Trophoblast cell (in vitro differentiated cells and primary cell): ENCODE results near the gene CDH19.

Experiments
- DNase-seq, 2 donors: peaks; one replicate each; pipeline ENCODE4 v3.0.0-alpha.2; 2016
- H2AFZ ChIP-seq: 2 replicates; pipeline ENCODE4 v1.6.1; 2013; ENCODE audit warnings: low read length, moderate library complexity, mild to moderate bottlenecking; ENCODE audit not compliant: insufficient read depth, poor library complexity
- H2AK5ac ChIP-seq: 2 replicates; pipeline ENCODE4 v1.6.1; 2013; ENCODE audit warnings: mild to moderate bottlenecking, low read length
- H2BK120ac ChIP-seq: 2 replicates; pipeline ENCODE4 v1.6.1; 2013; ENCODE audit warnings: low read length, mild to moderate bottlenecking, moderate library complexity; ENCODE audit not compliant: insufficient read depth, poor library complexity
- H2BK12ac ChIP-seq: 2 replicates; pipeline ENCODE4 v1.6.1; 2013; ENCODE audit warnings: mild to moderate bottlenecking, low read length, moderate library complexity
- H2BK5ac ChIP-seq: 2 replicates; pipeline ENCODE4 v1.6.1; 2013; ENCODE audit warnings: low read length, low read depth, moderate library complexity, mild to moderate bottlenecking; ENCODE audit not compliant: poor library complexity
- H3K14ac ChIP-seq: 2 replicates; pipeline ENCODE4 v1.6.1; 2013; ENCODE audit warnings: mild to moderate bottlenecking, low read length
- H3K18ac ChIP-seq: 2 replicates; pipeline ENCODE4 v1.6.1; 2013; ENCODE audit warnings: mild to moderate bottlenecking, low read length
- H3K23ac ChIP-seq: 2 replicates; pipeline ENCODE4 v1.6.1; 2013; ENCODE audit warnings: low read length
- H3K27ac ChIP-seq: 2 replicates; pipeline ENCODE4 v1.5.1; 2013; ENCODE audit warnings: low read depth, mild to moderate bottlenecking, inconsistent platforms, low read length, moderate library complexity
- H3K27me3 ChIP-seq: 2 replicates; pipeline ENCODE4 v1.6.1; 2013; ENCODE audit warnings: inconsistent platforms, mild to moderate bottlenecking, low read length, moderate library complexity; ENCODE audit not compliant: insufficient read depth
- H3K36me3 ChIP-seq, 2 experiments: 1 replicate in 1 of 2; 2 replicates in 1 of 2; pipeline ENCODE4 v1.6.1; 2013; ENCODE audit warnings: low read length in 2 of 2, mild to moderate bottlenecking in 2 of 2, moderate library complexity in 1 of 2; ENCODE audit not compliant: insufficient read depth in 2 of 2, control insufficient read depth in 1 of 2
- H3K4ac ChIP-seq: 2 replicates; pipeline ENCODE4 v1.6.1; 2013; ENCODE audit warnings: low read depth, mild to moderate bottlenecking, low read length, moderate library complexity
- H3K4me1 ChIP-seq, 2 experiments: 1 replicate in 1 of 2; 2 replicates in 1 of 2; pipeline ENCODE4 v1.6.1; 2013; ENCODE audit warnings: low read length in 2 of 2, mild to moderate bottlenecking in 2 of 2, moderate library complexity in 1 of 2; ENCODE audit not compliant: insufficient read depth in 2 of 2, control insufficient read depth in 1 of 2
- H3K4me2 ChIP-seq: 2 replicates; pipeline ENCODE4 v1.6.1; 2013; ENCODE audit warnings: inconsistent platforms, mild to moderate bottlenecking, low read length, moderate library complexity
- H3K4me3 ChIP-seq: 2 replicates; pipeline ENCODE4 v1.5.1; 2013; ENCODE audit warnings: mild to moderate bottlenecking, low read depth, low read length, inconsistent platforms
- H3K79me1 ChIP-seq: one replicate; pipeline ENCODE4 v1.6.1; 2013; ENCODE audit warnings: low read length
- H3K79me2 ChIP-seq: 2 replicates; pipeline ENCODE4 v1.6.1; 2013; ENCODE audit warnings: low read length, mild to moderate bottlenecking; ENCODE audit not compliant: control insufficient read depth, insufficient read depth, poor library complexity
- H3K9ac ChIP-seq: 2 replicates; pipeline ENCODE4 v1.6.1; 2013; ENCODE audit warnings: mild to moderate bottlenecking, low read length
- H3K9me3 ChIP-seq: 2 replicates; pipeline ENCODE4 v1.6.1; 2013; ENCODE audit warnings: low read depth, mild to moderate bottlenecking, control low read depth, inconsistent platforms, low read length; ENCODE audit not compliant: insufficient read depth
- H4K12ac ChIP-seq: 2 replicates; pipeline ENCODE4 v1.6.1; 2013; ENCODE audit warnings: low read depth, mild to moderate bottlenecking, low read length, moderate library complexity
- H4K8ac ChIP-seq: 2 replicates; pipeline ENCODE4 v1.6.1; 2013; ENCODE audit warnings: low read depth, mild to moderate bottlenecking, low read length, moderate library complexity
- H4K91ac ChIP-seq: one replicate; pipeline ENCODE4 v1.6.1; 2013; ENCODE audit warnings: low read depth, mild to moderate bottlenecking, low read length, moderate library complexity
- WGBS: extraction: QIAGEN DNeasy Blood & Tissue Kit; methylation state at CpG from one replicate; pipeline ENCODE4 v1.1.7; 2013; ENCODE audit warnings: missing lambda C conversion rate; ENCODE audit not compliant: insufficient read length, insufficient coverage; ENCODE audit errors: extremely low coverage; 5-methylcytosine and 5-hydroxymethylcytosine counted together

The CDH19 gene

DNA sequence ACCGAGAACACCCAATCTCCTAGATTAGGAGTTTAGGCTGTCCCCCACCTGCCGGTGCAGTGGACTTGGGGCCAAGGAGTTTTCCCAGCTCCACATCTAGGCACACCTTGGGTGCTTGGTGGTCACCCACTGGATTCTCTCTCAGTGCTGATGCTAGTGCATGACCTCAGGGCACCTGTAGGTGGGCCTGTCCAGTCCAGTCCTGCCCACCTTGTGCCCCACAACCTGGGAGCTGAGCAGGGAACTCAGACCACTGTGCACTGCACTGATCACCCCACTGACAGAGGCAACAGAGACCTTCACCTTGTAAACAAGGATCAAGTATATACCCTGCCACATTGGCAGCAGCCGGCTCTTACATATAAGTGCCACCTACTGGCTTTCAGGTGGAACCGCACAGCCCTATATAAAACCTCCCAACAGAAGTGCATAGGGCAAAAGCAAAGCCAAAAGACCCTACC, 12.7 kb upstream of the CDH19 start:
- Histone ChIP-seq H3K79me1 (no peaks in the 10 kb centered on the region), H2BK5ac (no peak overlapping the region), H3K14ac (no peak overlapping the region), H3K4me3 (no peak overlapping the region), H3K23ac (no peak overlapping the region), H3K9ac (no peak overlapping the region), H3K36me3 (no peaks in the 10 kb centered on the region), H3K27ac (no peak overlapping the region), H3K4me1 (no peaks in the 10 kb centered on the region), H3K79me2 (no peaks in the 10 kb centered on the region), H3K4ac (no peak overlapping the region), H2AFZ (no peak overlapping the region), H3K27me3 (no peaks in the 10 kb centered on the region), H2BK120ac (no peak overlapping the region), H2BK12ac (no peak overlapping the region), H4K12ac (no peak overlapping the region), H4K91ac (no peak overlapping the region), H3K9me3 (no peaks in the 10 kb centered on the region), H3K18ac (no peak overlapping the region), H4K8ac (no peak overlapping the region), H2AK5ac (no peak overlapping the region), H3K4me2 (no peak overlapping the region)
- no CpG with 5 or more reads among the region's 4 CpGs for WGBS
- no peak for DNase-seq

DNA sequence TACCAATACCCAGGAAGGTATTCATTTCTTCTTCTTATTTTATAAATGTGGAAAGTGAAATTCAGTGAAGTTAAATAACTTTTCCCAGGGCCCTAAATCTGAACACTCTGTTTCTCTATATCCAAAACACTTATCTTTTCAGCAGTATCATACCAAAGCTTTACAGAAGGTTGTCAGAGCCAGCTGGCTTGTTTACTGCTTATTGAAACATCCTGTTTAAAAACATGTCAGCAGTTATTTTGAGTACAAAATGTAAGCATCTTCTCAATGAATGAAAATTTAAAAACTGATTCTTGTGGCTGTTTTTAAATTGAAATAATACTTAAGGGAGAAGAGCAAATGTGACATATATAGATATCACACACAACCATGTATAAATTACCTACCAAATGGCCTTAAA, 11.3 kb upstream of the CDH19 start:
- Histone ChIP-seq H2AK5ac (no peak overlapping the region), H3K4me3 (no peak overlapping the region), H3K27me3 (no peaks in the 10 kb centered on the region), H2BK5ac (no peak overlapping the region), H4K8ac (no peak overlapping the region), H3K36me3 (no peaks in the 10 kb centered on the region), H2AFZ (no peak overlapping the region), H2BK12ac (no peak overlapping the region), H3K23ac (no peak overlapping the region), H4K12ac (no peak overlapping the region), H3K27ac (no peak overlapping the region), H3K9ac (no peak overlapping the region), H3K4ac (no peak overlapping the region), H4K91ac (no peak overlapping the region), H3K18ac (no peak overlapping the region), H3K4me2 (no peak overlapping the region), H2BK120ac (no peak overlapping the region), H3K9me3 (no peaks in the 10 kb centered on the region), H3K14ac (no peak overlapping the region), H3K79me2 (no peaks in the 10 kb centered on the region), H3K79me1 (no peaks in the 10 kb centered on the region), H3K4me1 (no peaks in the 10 kb centered on the region)
- no peak for DNase-seq

DNA sequence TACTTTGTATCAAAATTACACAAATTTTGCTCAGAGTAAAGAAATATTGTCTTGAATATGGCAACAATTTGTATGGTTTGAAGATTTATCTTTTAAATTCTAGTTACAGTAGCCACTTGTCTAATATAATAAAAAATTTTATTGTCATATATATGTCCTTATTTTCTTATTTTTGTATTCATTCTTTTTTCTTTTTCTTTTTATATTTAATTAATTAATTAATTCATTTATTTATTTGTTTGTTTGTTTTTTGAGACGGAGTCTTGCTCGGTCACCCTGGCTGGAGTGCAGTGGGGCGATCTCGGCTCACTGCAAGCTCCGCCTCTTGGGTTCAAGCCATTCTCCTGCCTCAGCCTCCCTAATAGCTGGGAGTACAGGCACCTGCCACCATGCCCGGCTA, 3.7 kb upstream of the CDH19 start:
- no peak overlapping the region for H3K18ac ChIP-seq
- DNase-seq, result no peak

DNA sequence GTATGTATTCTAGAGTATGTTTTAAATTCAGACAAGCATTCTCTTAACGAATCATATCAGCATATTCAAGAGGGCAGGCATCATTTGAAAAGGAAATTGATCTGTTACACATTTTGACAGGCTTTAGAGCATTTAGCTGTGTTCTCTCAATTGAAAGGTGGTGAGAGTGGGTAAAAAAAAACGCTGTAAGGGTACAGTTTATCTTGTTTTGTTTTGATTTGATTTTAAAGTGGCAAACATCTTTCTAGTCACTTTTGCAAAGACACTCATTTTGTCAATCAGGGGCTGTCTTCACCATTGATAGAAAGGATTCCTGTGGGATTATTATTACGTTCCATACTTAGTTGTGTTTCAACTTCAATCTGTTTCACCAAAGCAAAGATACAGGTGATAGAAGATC, 2.2 kb downstream of the CDH19 start:
- Histone ChIP-seq H2BK120ac (no peak overlapping the region), H3K9ac (no peak overlapping the region), H4K91ac (no peak overlapping the region), H3K79me1 (no peaks in the 10 kb centered on the region), H2AFZ (no peak overlapping the region), H2BK12ac (no peak overlapping the region), H3K27ac (no peak overlapping the region), H3K4me3 (no peak overlapping the region), H4K8ac (no peak overlapping the region), H3K27me3 (no peaks in the 10 kb centered on the region), H3K79me2 (no peaks in the 10 kb centered on the region), H3K4me1 (no peaks in the 10 kb centered on the region), H4K12ac (no peak overlapping the region), H3K4me2 (no peak overlapping the region), H3K4ac (no peak overlapping the region), H3K14ac (no peak overlapping the region), H3K18ac (no peak overlapping the region), H3K23ac (no peak overlapping the region), H2BK5ac (no peak overlapping the region), H3K9me3 (no peaks in the 10 kb centered on the region), H2AK5ac (no peak overlapping the region), H3K36me3 (no peaks in the 10 kb centered on the region)
- no CpG with 5 or more reads among the region's 3 CpGs for WGBS
- DNase-seq, result no peak

More for the DNA sequence above, 3.7 kb upstream of the CDH19 start:
- Histone ChIP-seq H2BK12ac (no peak overlapping the region), H3K4me3 (no peak overlapping the region), H4K8ac (no peak overlapping the region), H3K79me1 (no peaks in the 10 kb centered on the region), H3K14ac (no peak overlapping the region), H3K4me1 (no peaks in the 10 kb centered on the region), H3K4me2 (no peak overlapping the region), H2BK5ac (no peak overlapping the region), H2BK120ac (no peak overlapping the region), H4K12ac (no peak overlapping the region), H3K27ac (no peak overlapping the region), H3K79me2 (no peaks in the 10 kb centered on the region), H3K4ac (no peak overlapping the region), H4K91ac (no peak overlapping the region), H3K36me3 (no peaks in the 10 kb centered on the region), H3K9ac (no peak overlapping the region), H2AFZ (no peak overlapping the region), H3K23ac (no peak overlapping the region), H3K9me3 (no peaks in the 10 kb centered on the region), H2AK5ac (no peak overlapping the region), H3K27me3 (no peaks in the 10 kb centered on the region)
- WGBS, result no CpG with 5 or more reads among the region's 6 CpGs
